HG03457 (cell line): ENCODE data around the gene LMX1A.

ENCODE experiments used
- ATAC-seq: cut with Tn5 transposase; IDR thresholded peaks from one replicate; pipeline ENCODE4 v1.9.1; 2021; ENCODE audit warnings: moderate number of reproducible peaks; ENCODE audit not compliant: unreplicated experiment

Gene LMX1A

DNA sequence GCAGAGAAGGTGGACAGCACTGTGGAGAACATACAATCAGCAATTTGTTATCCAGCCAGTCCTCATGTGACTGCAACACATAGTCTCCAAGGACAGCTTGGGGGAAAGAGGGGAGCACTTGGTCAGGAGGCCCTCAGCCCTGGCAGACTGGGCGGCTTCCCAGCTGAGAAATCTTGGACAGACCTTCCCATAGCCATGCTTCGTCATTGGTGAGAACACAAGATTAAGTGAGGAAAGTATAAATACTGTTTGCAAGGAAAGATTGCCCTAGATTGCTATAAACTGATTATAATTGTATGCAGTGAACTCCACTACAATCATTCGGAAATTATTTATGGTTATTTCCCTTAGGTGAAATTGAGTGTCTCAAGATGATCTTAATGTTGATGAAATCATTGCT lies 131.5 kb downstream of the LMX1A start:
- no peak for ATAC-seq

DNA sequence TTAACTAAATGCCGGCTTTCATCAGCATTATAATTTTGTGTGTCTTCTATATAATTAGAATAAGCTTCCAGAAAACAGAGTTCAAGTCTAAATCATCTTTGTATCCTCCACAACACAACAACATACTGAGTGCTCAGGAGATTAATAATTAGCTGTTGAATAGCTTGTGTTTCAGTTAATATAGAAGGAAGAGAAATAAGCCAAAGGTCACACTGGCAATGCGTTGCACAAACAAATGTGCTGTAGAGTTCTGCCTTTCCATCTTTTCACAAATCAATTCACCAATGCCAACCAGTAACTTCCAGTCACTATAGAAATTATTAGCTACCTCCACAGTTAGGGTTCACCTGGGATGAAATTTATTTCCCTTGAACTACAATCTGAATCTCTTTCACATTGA lies 132.0 kb downstream of the LMX1A start:
- ATAC-seq, result no peak

DNA sequence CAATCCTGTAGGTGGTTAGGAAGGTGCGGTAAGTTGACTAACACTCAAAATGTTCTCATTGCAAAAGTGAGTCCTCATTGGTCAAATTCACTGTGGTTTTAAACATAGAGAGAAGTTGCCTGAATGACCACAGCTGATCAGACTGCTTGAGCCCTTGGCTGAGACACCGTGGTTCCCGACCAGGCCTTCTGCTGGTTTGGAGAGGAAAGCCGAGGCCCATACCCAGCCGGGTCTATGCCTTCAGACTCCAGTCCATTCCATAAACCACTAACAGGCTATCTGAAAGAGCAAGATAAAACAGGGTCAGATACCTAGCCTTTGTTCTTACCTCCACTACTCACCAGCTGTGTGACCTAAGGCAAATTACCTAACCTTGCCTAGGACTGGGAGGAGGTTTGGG lies 133.9 kb downstream of the LMX1A start:
- no peak for ATAC-seq

- no peak for ATAC-seq
Observed at GRCh38 chr1:165218731-165219130, 137.8 kb downstream of the LMX1A start.

- ATAC-seq, result no peak
Observed at GRCh38 chr1:165217958-165218357, 138.6 kb downstream of the LMX1A start.

- ATAC-seq, result no peak
Observed at GRCh38 chr1:165216254-165216653, 140.3 kb downstream of the LMX1A start.

- ATAC-seq, result no peak
Observed at GRCh38 chr1:165215676-165216075, 140.8 kb downstream of the LMX1A start.

GRCh38 chr1:165212229-165212628 lies 144.3 kb downstream of the LMX1A start:
- ATAC-seq, result no peak

GRCh38 chr1:165207853-165208515 lies 148.5 kb downstream of the LMX1A start:
- no peak for ATAC-seq

- ATAC-seq, result no peak
Observed at GRCh38 chr1:165205145-165205544, 151.4 kb downstream of the LMX1A start.

- ATAC-seq, result no peak
Observed at GRCh38 chr1:165204548-165204947, 152.0 kb downstream of the LMX1A start.

DNA sequence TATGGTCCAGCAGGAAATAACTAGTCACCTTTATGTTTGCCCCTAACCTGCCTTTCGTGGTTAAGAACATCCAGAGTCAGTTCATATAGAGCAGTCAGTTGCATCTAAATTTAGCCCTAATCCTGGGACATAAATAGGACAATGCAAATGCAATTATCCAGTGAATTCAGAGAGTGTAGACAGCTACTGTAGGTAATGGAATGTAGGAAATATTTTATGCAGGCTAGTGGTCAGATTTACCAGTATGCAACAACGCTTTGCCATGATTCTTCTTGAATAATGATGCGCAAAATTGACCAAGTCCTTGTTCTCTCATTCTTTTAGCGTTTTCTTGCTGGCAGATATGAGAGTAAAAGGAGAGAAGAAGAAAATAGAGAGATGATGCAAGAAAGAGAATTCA lies 165.4 kb downstream of the LMX1A start:
- no peak for ATAC-seq

- ATAC-seq, result no peak
Observed at GRCh38 chr1:165189913-165190312, 166.6 kb downstream of the LMX1A start.

DNA sequence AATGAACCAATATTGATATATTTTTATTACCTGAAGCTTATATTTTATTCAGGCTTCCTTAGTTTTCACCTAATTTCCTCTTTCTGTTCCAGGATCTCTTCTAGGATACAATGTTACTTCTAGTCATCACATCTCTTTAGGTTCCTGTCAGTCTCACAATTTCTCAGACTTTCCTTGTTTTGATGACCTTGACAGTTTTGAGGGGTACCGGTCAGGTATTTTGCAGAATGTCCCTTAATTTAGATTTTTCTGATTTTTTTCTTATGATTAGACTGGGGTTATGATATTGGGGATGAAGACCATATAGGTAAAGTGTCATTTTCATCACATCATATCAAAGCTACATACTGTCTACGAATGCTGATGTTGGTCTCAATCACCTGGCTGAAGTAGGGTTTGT lies 167.5 kb downstream of the LMX1A start:
- no peak for ATAC-seq

DNA sequence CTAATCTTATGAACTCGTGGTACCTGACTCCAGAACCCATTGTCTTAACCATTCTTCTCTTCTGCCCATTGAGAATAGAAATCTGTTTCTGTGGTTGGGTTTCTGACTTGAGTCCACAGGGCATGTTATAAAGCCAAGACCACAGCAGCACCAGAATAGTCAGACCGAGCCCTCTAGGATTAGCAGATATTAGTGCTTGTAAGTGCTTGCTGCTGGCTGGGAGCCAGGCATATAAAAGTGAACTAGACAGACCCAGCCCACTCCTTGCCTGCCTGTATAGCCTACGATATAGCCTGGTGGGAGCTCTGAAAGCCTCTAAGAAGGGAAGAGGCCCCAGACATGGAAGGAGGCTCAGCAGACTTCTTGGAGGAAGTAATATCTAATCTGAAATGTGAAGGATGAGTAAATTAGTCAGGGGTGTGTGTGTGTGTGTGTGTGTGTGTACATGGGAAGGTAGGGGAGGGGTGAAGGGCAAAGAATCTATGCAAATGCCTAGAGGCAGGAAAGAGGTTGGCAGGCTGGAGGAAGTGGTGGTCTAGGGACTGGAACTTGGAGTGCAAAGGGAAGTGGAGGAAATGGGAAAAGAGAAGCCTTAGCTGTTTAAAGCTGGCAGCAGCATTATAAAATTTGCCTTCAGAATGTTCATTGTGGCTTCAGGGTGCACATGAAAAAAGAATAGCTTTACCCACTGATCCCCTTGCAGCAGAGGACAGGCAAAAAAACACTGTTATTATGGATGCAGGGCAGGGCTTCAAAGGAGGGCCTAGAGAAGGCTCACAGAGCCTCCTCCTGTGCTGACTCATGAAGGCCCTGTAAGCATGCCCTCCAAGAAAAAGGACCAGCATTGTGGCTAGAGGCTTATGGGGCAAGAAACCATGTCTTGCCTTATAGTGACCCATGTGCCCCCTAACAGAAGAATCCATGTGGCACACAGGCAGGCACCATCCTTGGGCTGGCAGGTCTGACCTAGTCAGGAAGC lies 169.2 kb downstream of the LMX1A start:
- no peak for ATAC-seq

GRCh38 chr1:165185161-165185889 lies 171.2 kb downstream of the LMX1A start:
- no peak for ATAC-seq

DNA sequence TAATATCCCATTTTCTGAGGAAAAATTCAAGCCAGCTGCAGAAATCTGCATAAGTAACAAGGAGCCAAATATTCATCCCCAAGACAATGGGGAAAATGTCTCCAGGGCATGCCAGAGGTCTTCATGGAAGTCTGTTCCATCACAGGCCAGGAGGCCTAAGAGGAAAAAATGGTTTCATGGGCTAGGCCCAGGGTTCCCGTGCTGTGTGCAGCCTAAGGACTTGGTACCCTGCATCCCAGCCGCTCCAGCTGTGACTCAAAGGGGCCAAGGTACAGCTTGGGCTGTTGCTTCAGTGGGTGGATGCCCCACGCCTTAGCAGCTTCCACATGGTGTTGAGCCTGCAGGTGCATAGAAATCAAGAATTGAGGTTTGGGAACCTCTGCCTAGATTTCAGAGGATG lies 173.5 kb downstream of the LMX1A start:
- no peak for ATAC-seq

GRCh38 chr1:165179306-165179705 lies 177.2 kb downstream of the LMX1A start:
- ATAC-seq, result no peak

DNA sequence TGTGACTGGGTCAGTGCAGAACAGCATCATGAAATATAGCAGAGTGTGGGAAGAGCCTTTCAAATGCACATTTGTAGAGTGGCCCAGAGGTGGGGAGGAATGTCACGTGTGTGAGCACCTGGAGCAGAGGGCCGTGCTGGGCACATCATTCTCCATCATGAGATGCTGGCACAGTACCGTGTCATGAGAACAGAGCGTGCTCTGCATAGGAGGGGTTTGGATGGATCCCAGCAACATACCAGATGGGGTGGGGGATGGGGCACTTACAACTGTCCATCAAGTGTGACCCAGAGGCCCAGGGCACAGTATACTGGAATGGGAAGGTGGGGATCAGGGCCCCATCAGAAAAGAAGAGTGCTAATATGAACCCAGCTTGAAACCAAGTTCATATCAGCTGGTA lies 182.0 kb downstream of the LMX1A start:
- ATAC-seq, result no peak

GRCh38 chr1:165173818-165174217 lies 182.7 kb downstream of the LMX1A start:
- ATAC-seq, result no peak

- no peak for ATAC-seq
Observed at GRCh38 chr1:165173409-165173808, 183.1 kb downstream of the LMX1A start.

GRCh38 chr1:165172666-165173065 lies 183.8 kb downstream of the LMX1A start:
- ATAC-seq, result no peak
